ENCODE measurements around the gene ITGA6. TPM values are rescaled to one million over a fixed set of nuclear protein-coding genes. Genes with fewer than 3 reads are reported as not detected.

The ITGA6 gene
- total RNA-seq, 4 donors from 2014 or later: 22.5 to 40.6 (median 29.2) TPM

DNA sequence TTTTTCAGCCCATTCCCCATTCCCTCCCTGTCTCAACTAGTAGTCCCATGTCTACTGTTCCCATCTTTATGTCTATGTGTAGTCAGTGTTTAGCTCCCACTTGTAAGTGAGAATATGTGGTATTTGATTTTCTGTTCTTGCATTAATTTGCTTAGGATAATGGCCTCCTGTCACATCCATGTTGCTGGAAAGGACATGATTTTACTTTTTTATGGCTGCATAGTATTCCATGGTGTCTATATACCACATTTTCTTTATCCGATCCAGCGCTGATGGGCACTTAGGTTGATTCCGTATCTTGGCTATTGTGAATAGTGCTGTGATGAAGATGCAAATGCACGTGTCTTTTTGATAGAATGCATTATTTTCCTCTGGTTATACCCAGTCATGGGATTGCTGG lies 21.7 kb upstream of the ITGA6 start:
- no peak overlapping the region for H3K4me3 ChIP-seq
- no peak overlapping the region for H3K27ac ChIP-seq
- TF ChIP-seq POLR2A (IDR thresholded peaks at IDR 0.05): no peak
- TF ChIP-seq, protein P1, sequence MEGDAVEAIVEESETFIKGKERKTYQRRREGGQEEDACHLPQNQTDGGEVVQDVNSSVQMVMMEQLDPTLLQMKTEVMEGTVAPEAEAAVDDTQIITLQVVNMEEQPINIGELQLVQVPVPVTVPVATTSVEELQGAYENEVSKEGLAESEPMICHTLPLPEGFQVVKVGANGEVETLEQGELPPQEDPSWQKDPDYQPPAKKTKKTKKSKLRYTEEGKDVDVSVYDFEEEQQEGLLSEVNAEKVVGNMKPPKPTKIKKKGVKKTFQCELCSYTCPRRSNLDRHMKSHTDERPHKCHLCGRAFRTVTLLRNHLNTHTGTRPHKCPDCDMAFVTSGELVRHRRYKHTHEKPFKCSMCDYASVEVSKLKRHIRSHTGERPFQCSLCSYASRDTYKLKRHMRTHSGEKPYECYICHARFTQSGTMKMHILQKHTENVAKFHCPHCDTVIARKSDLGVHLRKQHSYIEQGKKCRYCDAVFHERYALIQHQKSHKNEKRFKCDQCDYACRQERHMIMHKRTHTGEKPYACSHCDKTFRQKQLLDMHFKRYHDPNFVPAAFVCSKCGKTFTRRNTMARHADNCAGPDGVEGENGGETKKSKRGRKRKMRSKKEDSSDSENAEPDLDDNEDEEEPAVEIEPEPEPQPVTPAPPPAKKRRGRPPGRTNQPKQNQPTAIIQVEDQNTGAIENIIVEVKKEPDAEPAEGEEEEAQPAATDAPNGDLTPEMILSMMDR (IDR thresholded peaks at IDR 0.05 in 4 of 5, conservative IDR thresholded peaks at IDR 0.05 in 1 of 5): no peak
- in situ Hi-C loops (cut with MboI; ENCODE audit: low sequenced_read_pairs in 4 of 4): no loop called here
- H3K9me3 ChIP-seq: no peaks in the 10 kb centered on the region
- intact Hi-C loops (cut with DNase I; ENCODE audit: low total_unique reads): no loop called here
- DNase-seq (no peak), ATAC-seq (no peak)
- H3K27me3 ChIP-seq: no peaks in the 10 kb centered on the region
- no peaks in the 10 kb centered on the region for H3K36me3 ChIP-seq
- H3K4me1 ChIP-seq: peaks cover 4 to 9% of the 10 kb centered on the region in 2 donors

DNA sequence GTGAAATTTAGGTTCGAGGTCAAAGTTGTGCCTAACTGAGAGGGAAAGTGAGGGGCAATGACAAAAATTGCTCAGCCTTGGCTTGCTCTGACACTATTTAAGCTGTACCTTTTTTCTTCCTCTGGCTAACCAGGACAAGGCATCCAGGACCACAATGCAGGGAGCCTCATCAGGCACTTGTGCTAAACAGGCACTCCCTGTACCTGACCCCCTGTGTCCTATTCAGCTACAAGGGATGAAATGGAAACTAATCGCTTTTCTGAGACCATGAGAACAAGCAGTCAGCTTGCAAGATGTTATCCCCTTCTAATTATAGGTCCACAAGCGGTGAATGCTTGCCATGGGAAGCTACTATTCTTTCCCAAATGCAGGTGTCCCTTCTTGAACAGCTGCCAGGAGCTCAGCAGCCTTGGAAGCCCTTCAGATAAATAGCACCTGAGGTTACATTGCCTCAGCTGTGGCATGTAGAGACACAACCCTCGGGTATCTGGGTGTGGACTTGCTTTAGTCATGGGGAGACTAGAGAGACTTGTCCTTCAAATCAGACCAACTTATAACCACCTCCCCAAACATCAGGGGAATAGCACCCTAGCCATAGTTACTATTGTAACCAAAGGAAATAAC lies 19.1 kb upstream of the ITGA6 start:
- H3K4me1 ChIP-seq: peaks cover 4 to 9% of the 10 kb centered on the region in 2 donors
- in situ Hi-C loops (cut with MboI; ENCODE audit: low sequenced_read_pairs in 4 of 4): no loop called here
- H3K4me3 ChIP-seq: no peak overlapping the region
- peak overlapping the region; percentile 37 to 71 (median 48) for H3K27ac ChIP-seq
- intact Hi-C loops (cut with DNase I; ENCODE audit: low total_unique reads): no loop called here
- TF ChIP-seq, protein P1 (IDR thresholded peaks at IDR 0.05 in 4 of 5, conservative IDR thresholded peaks at IDR 0.05 in 1 of 5): no peak
- no peak for TF ChIP-seq POLR2A (IDR thresholded peaks at IDR 0.05)
- DNase-seq (no peak), ATAC-seq (peak; percentile 34 to 51)
- no peaks in the 10 kb centered on the region for H3K27me3 ChIP-seq
- no peaks in the 10 kb centered on the region for H3K9me3 ChIP-seq
- H3K36me3 ChIP-seq: no peaks in the 10 kb centered on the region

DNA sequence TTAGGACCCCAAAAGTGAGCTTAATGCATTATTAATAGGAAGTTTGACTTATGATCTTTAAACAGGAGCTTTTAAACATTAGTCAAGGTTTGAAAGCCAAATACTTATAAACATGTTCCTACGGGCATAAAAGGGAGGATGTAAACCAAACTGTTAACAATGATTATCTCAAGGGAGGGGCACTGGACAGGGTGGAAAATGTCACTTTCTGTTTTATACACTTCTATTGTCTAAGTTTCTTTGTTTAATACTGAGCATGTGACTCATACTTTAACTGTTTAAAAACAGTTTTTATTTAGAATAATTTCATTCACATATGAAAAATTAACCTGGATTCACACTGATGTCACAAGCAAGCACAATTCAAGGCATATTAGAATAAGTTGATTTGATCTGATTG lies 18.3 kb upstream of the ITGA6 start:
- in situ Hi-C loops (cut with MboI; ENCODE audit: low sequenced_read_pairs in 4 of 4) (no loop called here), intact Hi-C loops (cut with DNase I; ENCODE audit: low total_unique reads) (no loop called here)
- peak overlapping the region; percentile 37 to 71 (median 50) for H3K27ac ChIP-seq
- H3K4me3 ChIP-seq: no peak overlapping the region
- no peaks in the 10 kb centered on the region for H3K36me3 ChIP-seq
- H3K4me1 ChIP-seq: peaks cover 4 to 9% of the 10 kb centered on the region in 2 donors
- ATAC-seq: peak; percentile 59 to 64
- no peak for DNase-seq
- no peaks in the 10 kb centered on the region for H3K27me3 ChIP-seq
- TF ChIP-seq POLR2A (IDR thresholded peaks at IDR 0.05): no peak
- H3K9me3 ChIP-seq: no peaks in the 10 kb centered on the region

DNA sequence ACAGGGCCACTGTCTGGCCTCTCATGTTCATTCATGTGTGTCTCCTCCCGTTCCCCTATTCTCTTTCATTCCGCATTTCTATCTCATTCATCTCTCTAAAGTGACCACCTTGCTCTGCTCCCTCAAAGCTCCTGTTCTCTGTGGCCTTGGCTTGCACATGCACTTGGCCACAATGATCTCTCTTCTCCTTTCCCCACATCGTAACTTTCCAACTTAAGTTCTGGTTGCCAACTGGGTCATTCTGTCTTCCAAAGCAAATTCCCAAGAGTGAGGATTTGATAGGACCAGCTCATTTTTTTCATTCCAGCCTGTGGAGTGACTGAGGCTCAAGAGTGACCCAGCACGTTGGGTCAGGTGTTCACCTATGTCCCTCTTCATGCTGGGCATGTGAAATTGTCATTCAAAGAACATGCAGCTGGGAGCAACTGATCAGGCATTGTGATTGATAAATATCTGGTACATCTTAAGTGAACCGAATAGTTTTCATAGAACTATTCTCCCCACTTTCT lies 14.3 kb upstream of the ITGA6 start:
- no peak for ATAC-seq
- H3K27ac ChIP-seq: no peak overlapping the region
- no peaks in the 10 kb centered on the region for H3K9me3 ChIP-seq
- no peak overlapping the region for H3K4me3 ChIP-seq
- TF ChIP-seq, protein P1 (IDR thresholded peaks at IDR 0.05 in 4 of 5, conservative IDR thresholded peaks at IDR 0.05 in 1 of 5): no peak
- no peak for TF ChIP-seq POLR2A (IDR thresholded peaks at IDR 0.05)
- no peak for DNase-seq
- in situ Hi-C loops (cut with MboI; ENCODE audit: low sequenced_read_pairs in 4 of 4) (no loop called here), intact Hi-C loops (cut with DNase I; ENCODE audit: low total_unique reads) (no loop called here)
- H3K27me3 ChIP-seq: no peaks in the 10 kb centered on the region
- peaks cover 3 to 6% of the 10 kb centered on the region in 2 donors for H3K4me1 ChIP-seq
- H3K36me3 ChIP-seq: no peaks in the 10 kb centered on the region

DNA sequence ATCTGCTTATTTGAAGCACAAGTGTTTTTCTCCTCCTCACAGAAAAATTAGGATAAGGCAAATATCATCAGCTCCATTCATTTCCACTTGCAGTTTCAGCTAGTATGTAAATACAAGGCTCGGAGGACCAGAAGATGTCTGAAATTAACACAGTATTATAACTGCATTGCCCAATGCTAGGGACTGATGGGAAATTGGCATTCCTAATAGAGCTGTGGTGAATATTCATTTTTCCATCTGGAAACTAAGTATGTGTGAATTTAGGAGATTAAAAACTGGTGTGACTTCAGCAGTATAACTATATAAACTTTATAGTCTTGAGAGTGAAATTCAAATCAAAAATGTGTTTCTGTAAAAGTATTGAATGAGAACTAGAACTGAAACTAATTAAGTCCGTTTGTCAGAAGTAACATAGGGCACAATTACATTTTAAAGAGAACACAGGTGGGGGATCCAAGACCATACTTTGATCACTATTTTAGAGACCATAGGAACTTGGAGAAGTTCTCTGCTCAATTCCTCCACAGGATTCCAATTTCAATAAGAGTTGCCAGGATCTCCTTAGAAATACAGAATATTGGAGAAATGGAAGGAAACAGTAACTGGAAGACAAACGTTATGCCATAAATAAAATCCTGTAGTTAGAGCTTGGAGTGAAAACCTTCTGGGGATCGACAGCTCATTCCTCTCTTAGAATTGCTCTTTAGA lies 12.1 kb upstream of the ITGA6 start:
- H3K36me3 ChIP-seq: no peaks in the 10 kb centered on the region
- no peak for ATAC-seq
- in situ Hi-C loops (cut with MboI; ENCODE audit: low sequenced_read_pairs in 4 of 4): no loop called here

More for the DNA sequence above, 12.1 kb upstream of the ITGA6 start:
- Histone ChIP-seq H3K4me1 (no peaks in the 10 kb centered on the region), H3K27me3 (no peaks in the 10 kb centered on the region), H3K27ac (no peak overlapping the region), H3K4me3 (no peak overlapping the region), H3K9me3 (no peaks in the 10 kb centered on the region)
- intact Hi-C loops (cut with DNase I; ENCODE audit: low total_unique reads): no loop called here
- no peak for TF ChIP-seq POLR2A (IDR thresholded peaks at IDR 0.05)
- TF ChIP-seq, protein P1 (IDR thresholded peaks at IDR 0.05 in 4 of 5, conservative IDR thresholded peaks at IDR 0.05 in 1 of 5): no peak
- no peak for DNase-seq

Data from gastrocnemius medialis (tissue), 4 donors.